K562 (cell line): ENCODE data around the gene LRP1B.

ENCODE experiments used
- CHD2 ChIP-seq: IDR thresholded peaks from 2 replicates; pipeline ENCODE4 v1.6.1; 2011; ENCODE audit warnings: low read depth, low read length
- ELF4 ChIP-seq: fragments of 450-650 bp; formaldehyde crosslinking; IDR thresholded peaks from 2 replicates; pipeline ENCODE4 v1.4.0; 2022; ENCODE audit warnings: missing genetic modification characterization
- EZH2 ChIP-seq: IDR thresholded peaks from 2 replicates; pipeline ENCODE4 v1.6.1; 2012; ENCODE audit warnings: low read depth, mild to moderate bottlenecking, inconsistent platforms, low read length, borderline replicate concordance
- FOXM1 ChIP-seq, 2 experiments: fragments of 450-650 bp in 1 of 2; sonication (generic) in 1 of 2; formaldehyde crosslinking in 1 of 2; IDR thresholded peaks; 2 replicates each; pipeline versions ENCODE4 v1.6.1 to v1.9.0; 2017 to 2022; ENCODE audit warnings: low read depth in 2 of 2, mild to moderate bottlenecking in 2 of 2, missing genetic modification reagents in 1 of 2, moderate library complexity in 1 of 2
- GABPA ChIP-seq: fragments of 200-800 bp; sonication (Bioruptor generic); conservative IDR thresholded peaks from 2 replicates; pipeline ENCODE4 v1.6.1; 2016; ENCODE audit warnings: low read depth, missing genetic modification characterization, missing compliant biosample characterization
- HES1 ChIP-seq: fragments of 450-650 bp; IDR thresholded peaks from 2 replicates; pipeline ENCODE4 v1.6.1; 2016; ENCODE audit warnings: low read depth, mild to moderate bottlenecking, moderate library complexity
- KDM1A ChIP-seq, 2 experiments: fragments of 450-650 bp; IDR thresholded peaks; 2 replicates each; pipeline ENCODE4 v1.6.1; 2016; ENCODE audit warnings: mild to moderate bottlenecking in 2 of 2
- POLR2AphosphoS5 ChIP-seq: IDR thresholded peaks from 2 replicates; pipeline ENCODE4 v1.6.1; 2011; ENCODE audit warnings: mild to moderate bottlenecking, low read depth, low read length, moderate library complexity; ENCODE audit not compliant: control insufficient read depth, insufficient read depth
- POLR3A ChIP-seq: IDR thresholded peaks from 2 replicates; pipeline ENCODE4 v1.6.1; 2011; ENCODE audit warnings: borderline replicate concordance, mild to moderate bottlenecking, moderate library complexity; ENCODE audit not compliant: insufficient read length, insufficient read depth; ENCODE audit errors: extremely low read depth
- SMARCA5 ChIP-seq: fragments of 450-650 bp; IDR thresholded peaks from 2 replicates; pipeline ENCODE4 v1.6.1; 2016
- ZNF3 ChIP-seq: fragments of 250-450 bp; sonication (Bioruptor Pico); IDR thresholded peaks from 2 replicates; pipeline ENCODE4 v1.5.0; 2021; ENCODE audit warnings: mild to moderate bottlenecking, moderate library complexity
- TF ChIP-seq, protein P1 (sequence below), 3 experiments: IDR thresholded peaks in 2 of 3; conservative IDR thresholded peaks in 1 of 3; 2 replicates each; pipeline ENCODE4 v1.5.1; 2011 to 2012; ENCODE audit warnings: low read length in 3 of 3, mild to moderate bottlenecking in 3 of 3, control low read depth in 2 of 3, improper control_type of control experiment in 1 of 3, inconsistent platforms in 1 of 3, low read depth in 1 of 3, mixed read lengths in 1 of 3, moderate library complexity in 1 of 3; ENCODE audit not compliant: insufficient read depth in 2 of 3

- TF ChIP-seq EZH2, result no peak
- no peak for TF ChIP-seq ELF4
- no peak for TF ChIP-seq SMARCA5
- no peak for TF ChIP-seq FOXM1 (IDR thresholded peaks at IDR 0.05; ENCODE audit: low read depth)
- no peak for TF ChIP-seq FOXM1 (CRISPR knock-in tag; IDR thresholded peaks at IDR 0.05; ENCODE audit: low read depth)
- no peak for TF ChIP-seq GABPA (tag)
- no peak for TF ChIP-seq ZNF3 (CRISPR knock-in tag)
- TF ChIP-seq HES1, result no peak
- no peak for TF ChIP-seq KDM1A (IDR thresholded peaks at IDR 0.05)
- TF ChIP-seq, protein P1, sequence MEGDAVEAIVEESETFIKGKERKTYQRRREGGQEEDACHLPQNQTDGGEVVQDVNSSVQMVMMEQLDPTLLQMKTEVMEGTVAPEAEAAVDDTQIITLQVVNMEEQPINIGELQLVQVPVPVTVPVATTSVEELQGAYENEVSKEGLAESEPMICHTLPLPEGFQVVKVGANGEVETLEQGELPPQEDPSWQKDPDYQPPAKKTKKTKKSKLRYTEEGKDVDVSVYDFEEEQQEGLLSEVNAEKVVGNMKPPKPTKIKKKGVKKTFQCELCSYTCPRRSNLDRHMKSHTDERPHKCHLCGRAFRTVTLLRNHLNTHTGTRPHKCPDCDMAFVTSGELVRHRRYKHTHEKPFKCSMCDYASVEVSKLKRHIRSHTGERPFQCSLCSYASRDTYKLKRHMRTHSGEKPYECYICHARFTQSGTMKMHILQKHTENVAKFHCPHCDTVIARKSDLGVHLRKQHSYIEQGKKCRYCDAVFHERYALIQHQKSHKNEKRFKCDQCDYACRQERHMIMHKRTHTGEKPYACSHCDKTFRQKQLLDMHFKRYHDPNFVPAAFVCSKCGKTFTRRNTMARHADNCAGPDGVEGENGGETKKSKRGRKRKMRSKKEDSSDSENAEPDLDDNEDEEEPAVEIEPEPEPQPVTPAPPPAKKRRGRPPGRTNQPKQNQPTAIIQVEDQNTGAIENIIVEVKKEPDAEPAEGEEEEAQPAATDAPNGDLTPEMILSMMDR (IDR thresholded peaks at IDR 0.05 in 2 of 3, conservative IDR thresholded peaks at IDR 0.05 in 1 of 3; ENCODE audit: insufficient read depth in 2 of 3, low read depth in 1 of 3, low read length in 3 of 3), result no peak
- no peak for TF ChIP-seq CHD2
- no peak for TF ChIP-seq POLR3A
- no peak for TF ChIP-seq POLR2AphosphoS5
These were observed 1487.0 kb downstream of the LRP1B start for GRCh38 chr2:140643761-140644187.
